Neural cell (in vitro differentiated cells): ENCODE data around the gene SPATA9.

ENCODE experiments used
- CTCF ChIP-seq: fragments of 450-650 bp; IDR thresholded peaks from 2 replicates; pipeline ENCODE4 v1.5.1; 2014; ENCODE audit warnings: antibody characterized with exemption, mild to moderate bottlenecking, moderate library complexity; ENCODE audit not compliant: poor library complexity, severe bottlenecking
- EP300 ChIP-seq: fragments of 450-650 bp; conservative IDR thresholded peaks from 2 replicates; pipeline ENCODE4 v1.6.1; 2014; ENCODE audit warnings: antibody characterized with exemption, mild to moderate bottlenecking, moderate library complexity; ENCODE audit not compliant: poor library complexity, severe bottlenecking
- EZH2 ChIP-seq: fragments of 200-600, 300-800 bp; shearing (Covaris generic), sonication (generic); IDR thresholded peaks from 2 replicates; pipeline ENCODE4 v1.6.1; 2014; ENCODE audit warnings: antibody characterized with exemption, low read length, borderline replicate concordance, mild to moderate bottlenecking; ENCODE audit not compliant: insufficient read depth, poor library complexity, severe bottlenecking
- MXI1 ChIP-seq: fragments of 450-650 bp; conservative IDR thresholded peaks from 2 replicates; pipeline ENCODE4 v1.6.1; 2014; ENCODE audit warnings: antibody characterized with exemption, mild to moderate bottlenecking; ENCODE audit not compliant: poor library complexity, severe bottlenecking
- POLR2AphosphoS5 ChIP-seq: IDR thresholded peaks from 2 replicates; pipeline ENCODE4 v1.6.1; 2012
- SMC3 ChIP-seq: fragments of 450-650 bp; conservative IDR thresholded peaks from 2 replicates; pipeline ENCODE4 v1.6.1; 2014; ENCODE audit warnings: antibody characterized with exemption, mild to moderate bottlenecking, moderate library complexity; ENCODE audit not compliant: poor library complexity
- TAF1 ChIP-seq: IDR thresholded peaks from 2 replicates; pipeline ENCODE4 v1.6.1; 2012; ENCODE audit warnings: low read depth
- TF ChIP-seq, protein P1 (sequence below): IDR thresholded peaks from 2 replicates; pipeline ENCODE4 v1.6.1; 2012; ENCODE audit warnings: borderline replicate concordance

DNA sequence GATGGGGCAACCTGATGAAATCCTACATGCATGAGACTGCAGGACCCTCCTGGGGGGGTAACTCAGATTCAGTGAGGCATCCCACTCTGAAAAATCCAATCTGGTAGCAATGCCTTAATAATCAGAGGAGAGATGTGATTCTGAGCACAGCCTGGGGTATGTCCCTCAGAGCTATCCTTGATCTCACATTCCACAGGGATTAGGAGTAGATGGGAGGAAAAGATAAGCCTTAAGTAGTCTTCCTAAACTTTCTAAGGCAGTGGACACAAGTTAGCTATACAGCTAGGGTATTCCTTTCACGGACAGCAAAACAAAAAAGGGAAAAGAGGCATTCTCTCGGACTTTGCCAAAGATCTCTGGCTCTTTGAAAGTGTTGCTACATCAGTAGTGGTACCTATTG is 3.9 kb upstream of the SPATA9 start:
- TF ChIP-seq EP300 (no peak), CTCF (no peak), MXI1 (no peak), EZH2 (no peak), TAF1 (no peak), POLR2AphosphoS5 (no peak), SMC3 (no peak)
- TF ChIP-seq, protein P1, sequence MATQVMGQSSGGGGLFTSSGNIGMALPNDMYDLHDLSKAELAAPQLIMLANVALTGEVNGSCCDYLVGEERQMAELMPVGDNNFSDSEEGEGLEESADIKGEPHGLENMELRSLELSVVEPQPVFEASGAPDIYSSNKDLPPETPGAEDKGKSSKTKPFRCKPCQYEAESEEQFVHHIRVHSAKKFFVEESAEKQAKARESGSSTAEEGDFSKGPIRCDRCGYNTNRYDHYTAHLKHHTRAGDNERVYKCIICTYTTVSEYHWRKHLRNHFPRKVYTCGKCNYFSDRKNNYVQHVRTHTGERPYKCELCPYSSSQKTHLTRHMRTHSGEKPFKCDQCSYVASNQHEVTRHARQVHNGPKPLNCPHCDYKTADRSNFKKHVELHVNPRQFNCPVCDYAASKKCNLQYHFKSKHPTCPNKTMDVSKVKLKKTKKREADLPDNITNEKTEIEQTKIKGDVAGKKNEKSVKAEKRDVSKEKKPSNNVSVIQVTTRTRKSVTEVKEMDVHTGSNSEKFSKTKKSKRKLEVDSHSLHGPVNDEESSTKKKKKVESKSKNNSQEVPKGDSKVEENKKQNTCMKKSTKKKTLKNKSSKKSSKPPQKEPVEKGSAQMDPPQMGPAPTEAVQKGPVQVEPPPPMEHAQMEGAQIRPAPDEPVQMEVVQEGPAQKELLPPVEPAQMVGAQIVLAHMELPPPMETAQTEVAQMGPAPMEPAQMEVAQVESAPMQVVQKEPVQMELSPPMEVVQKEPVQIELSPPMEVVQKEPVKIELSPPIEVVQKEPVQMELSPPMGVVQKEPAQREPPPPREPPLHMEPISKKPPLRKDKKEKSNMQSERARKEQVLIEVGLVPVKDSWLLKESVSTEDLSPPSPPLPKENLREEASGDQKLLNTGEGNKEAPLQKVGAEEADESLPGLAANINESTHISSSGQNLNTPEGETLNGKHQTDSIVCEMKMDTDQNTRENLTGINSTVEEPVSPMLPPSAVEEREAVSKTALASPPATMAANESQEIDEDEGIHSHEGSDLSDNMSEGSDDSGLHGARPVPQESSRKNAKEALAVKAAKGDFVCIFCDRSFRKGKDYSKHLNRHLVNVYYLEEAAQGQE = no peak
